ENCODE data around the gene MET. TPM values are rescaled to one million over a fixed set of nuclear protein-coding genes. Genes with fewer than 3 reads are reported as not detected.
"Not testable (repeated sequence)": the region's sequence is repeated elsewhere in the genome, so short reads cannot be mapped to it uniquely, and the experiment has no call there.

MET gene
- total RNA-seq, 2 donors from 2014 or later, result 2.5 to 7.3 TPM

- Mint-ChIP-seq H3K27me3 (ENCODE audit: insufficient read depth) (no peaks in the 10 kb centered on the region), H3K27ac (no peak overlapping the region), H3K9me3 (peaks cover 16% of the 10 kb centered on the region), H3K36me3 (ENCODE audit: low read depth) (no peaks in the 10 kb centered on the region), H3K4me1 (no peaks in the 10 kb centered on the region), H3K4me3 (no peak overlapping the region)
- H3K9ac ChIP-seq (ENCODE audit: extremely low read depth, low read length, poor library complexity, severe bottlenecking), result no peak overlapping the region
- H3K4me1 ChIP-seq (ENCODE audit: control insufficient read depth, insufficient read depth, low read length), result no peaks in the 10 kb centered on the region
- WGBS, 2 experiments (ENCODE audit: insufficient coverage in 1 of 2, insufficient read length in 1 of 2), result 100% methylated on average over 2 of the region's 2 CpGs; no CpG with 5 or more reads in 1 of the 2 experiments
- no peaks in the 10 kb centered on the region for H3K36me3 ChIP-seq (ENCODE audit: control insufficient read depth, insufficient read depth, low read length)
- H3K27ac ChIP-seq (ENCODE audit: low read depth, low read length), result no peak overlapping the region
- H3K4me3 ChIP-seq (ENCODE audit: low read length), result no peak overlapping the region
- DNase-seq, result no peak
- no peaks in the 10 kb centered on the region for H3K9me3 ChIP-seq (ENCODE audit: control insufficient read depth, low read length)
- peaks cover 8% of the 10 kb centered on the region for H3K27me3 ChIP-seq (ENCODE audit: control insufficient read depth, insufficient read depth, low read length, poor library complexity, severe bottlenecking)
- TF ChIP-seq CTCF (conservative IDR thresholded peaks at IDR 0.05), result no peak
These were observed 30.3 kb upstream of the MET start for GRCh38 chr7:116641551-116642153.

GRCh38 chr7:116643148-116643547 is 28.8 kb upstream of the MET start:
- not testable (repeated sequence) for DNase-seq; H3K27me3 ChIP-seq (ENCODE audit: control insufficient read depth, insufficient read depth, low read length, poor library complexity, severe bottlenecking); H3K27ac Mint-ChIP-seq; H3K27me3 Mint-ChIP-seq (ENCODE audit: insufficient read depth); H3K9me3 ChIP-seq (ENCODE audit: control insufficient read depth, low read length); H3K9ac ChIP-seq (ENCODE audit: extremely low read depth, low read length, poor library complexity, severe bottlenecking); H3K4me3 Mint-ChIP-seq; H3K36me3 ChIP-seq (ENCODE audit: control insufficient read depth, insufficient read depth, low read length); H3K4me3 ChIP-seq (ENCODE audit: low read length); H3K27ac ChIP-seq (ENCODE audit: low read depth, low read length); H3K4me1 ChIP-seq (ENCODE audit: control insufficient read depth, insufficient read depth, low read length); H3K36me3 Mint-ChIP-seq (ENCODE audit: low read depth); H3K4me1 Mint-ChIP-seq
- 93 to 94% methylated on average over 3 to 4 of the region's 4 CpGs for WGBS, 2 experiments (ENCODE audit: insufficient coverage in 1 of 2, insufficient read length in 1 of 2)
- H3K9me3 Mint-ChIP-seq, result peaks cover 15% of the 10 kb centered on the region

- no peaks in the 10 kb centered on the region for H3K9me3 ChIP-seq (ENCODE audit: control insufficient read depth, low read length)
- no peak overlapping the region for H3K27ac ChIP-seq (ENCODE audit: low read depth, low read length)
- no peaks in the 10 kb centered on the region for H3K4me1 ChIP-seq (ENCODE audit: control insufficient read depth, insufficient read depth, low read length)
- no peak overlapping the region for H3K9ac ChIP-seq (ENCODE audit: extremely low read depth, low read length, poor library complexity, severe bottlenecking)
- H3K36me3 Mint-ChIP-seq (ENCODE audit: low read depth), result no peaks in the 10 kb centered on the region
- H3K4me3 ChIP-seq (ENCODE audit: low read length), result no peak overlapping the region
- peaks cover 8% of the 10 kb centered on the region for H3K27me3 ChIP-seq (ENCODE audit: control insufficient read depth, insufficient read depth, low read length, poor library complexity, severe bottlenecking)
- DNase-seq, result no peak
- H3K27ac Mint-ChIP-seq, result no peak overlapping the region
- no peaks in the 10 kb centered on the region for H3K36me3 ChIP-seq (ENCODE audit: control insufficient read depth, insufficient read depth, low read length)
- H3K4me3 Mint-ChIP-seq, result no peak overlapping the region
- TF ChIP-seq CTCF (conservative IDR thresholded peaks at IDR 0.05), result no peak
- no peaks in the 10 kb centered on the region for H3K4me1 Mint-ChIP-seq
- 87 to 91% methylated on average over 4 to 6 of the region's 6 CpGs for WGBS, 2 experiments (ENCODE audit: insufficient coverage in 1 of 2, insufficient read length in 1 of 2)
- peaks cover under 1% of the 10 kb centered on the region for H3K9me3 Mint-ChIP-seq
- peaks cover 2% of the 10 kb centered on the region for H3K27me3 Mint-ChIP-seq (ENCODE audit: insufficient read depth)
These were observed 27.4 kb upstream of the MET start for GRCh38 chr7:116644628-116645027.

GRCh38 chr7:116647290-116647689 is 24.7 kb upstream of the MET start:
- Histone ChIP-seq H3K4me3 (ENCODE audit: low read length) (no peak overlapping the region), H3K9me3 (ENCODE audit: control insufficient read depth, low read length) (no peaks in the 10 kb centered on the region), H3K27ac (ENCODE audit: low read depth, low read length) (no peak overlapping the region), H3K9ac (ENCODE audit: extremely low read depth, low read length, poor library complexity, severe bottlenecking) (no peak overlapping the region), H3K4me1 (ENCODE audit: control insufficient read depth, insufficient read depth, low read length) (no peaks in the 10 kb centered on the region), H3K36me3 (ENCODE audit: control insufficient read depth, insufficient read depth, low read length) (no peaks in the 10 kb centered on the region), H3K27me3 (ENCODE audit: control insufficient read depth, insufficient read depth, low read length, poor library complexity, severe bottlenecking) (peaks cover 8% of the 10 kb centered on the region)
- no peaks in the 10 kb centered on the region for H3K36me3 Mint-ChIP-seq (ENCODE audit: low read depth)
- no peaks in the 10 kb centered on the region for H3K9me3 Mint-ChIP-seq
- WGBS, 2 experiments (ENCODE audit: insufficient coverage in 1 of 2, insufficient read length in 1 of 2), result 92% methylated on average over 2 of the region's 2 CpGs; no CpG with 5 or more reads in 1 of the 2 experiments
- H3K27ac Mint-ChIP-seq, result no peak overlapping the region
- DNase-seq, result no peak
- no peak overlapping the region for H3K4me3 Mint-ChIP-seq
- TF ChIP-seq CTCF (conservative IDR thresholded peaks at IDR 0.05), result no peak
- no peaks in the 10 kb centered on the region for H3K4me1 Mint-ChIP-seq
- peaks cover 4% of the 10 kb centered on the region for H3K27me3 Mint-ChIP-seq (ENCODE audit: insufficient read depth)
